H1 (cell line): Measurements from ENCODE around the gene KIAA0319L.

Experiments
- CTCF ChIP-seq, 3 experiments: IDR thresholded peaks; 1 replicate in 2 of 3; 2 replicates in 1 of 3; pipeline versions ENCODE4 v1.5.1 to v1.6.1; 2011; ENCODE audit warnings: low read length in 3 of 3, mild to moderate bottlenecking in 3 of 3, inconsistent platforms in 2 of 3, low read depth in 1 of 3, moderate library complexity in 1 of 3; ENCODE audit not compliant: insufficient read depth in 1 of 3; ENCODE audit errors: control extremely low read depth in 1 of 3
- EP300 ChIP-seq, 2 experiments: IDR thresholded peaks; 1 replicate in 1 of 2; 2 replicates in 1 of 2; pipeline ENCODE4 v1.6.1; 2011 to 2012; ENCODE audit warnings: low read depth in 2 of 2, low read length in 2 of 2, mild to moderate bottlenecking in 2 of 2, borderline replicate concordance in 1 of 2, inconsistent platforms in 1 of 2, moderate library complexity in 1 of 2
- EZH2 ChIP-seq: fragments of 200-600 bp; sonication (generic); IDR thresholded peaks from 2 replicates; pipeline ENCODE4 v1.7.1; 2012; ENCODE audit warnings: low read depth, mild to moderate bottlenecking, moderate library complexity, low read length, inconsistent platforms; ENCODE audit not compliant: severe bottlenecking
- MAX ChIP-seq: IDR thresholded peaks from 2 replicates; pipeline ENCODE4 v1.6.1; 2012; ENCODE audit warnings: inconsistent platforms
- POLR2A ChIP-seq, 2 experiments: IDR thresholded peaks; 1 replicate in 1 of 2; 2 replicates in 1 of 2; pipeline ENCODE4 v1.6.1; 2011; ENCODE audit warnings: low read depth in 2 of 2, low read length in 2 of 2, mild to moderate bottlenecking in 2 of 2; ENCODE audit errors: control extremely low read depth in 1 of 2
- SRF ChIP-seq: IDR thresholded peaks from 2 replicates; pipeline ENCODE4 v1.6.1; 2011; ENCODE audit warnings: mild to moderate bottlenecking, low read depth, low read length, moderate library complexity
- TAF1 ChIP-seq: IDR thresholded peaks from 2 replicates; pipeline ENCODE4 v1.6.1; 2011; ENCODE audit warnings: mild to moderate bottlenecking, low read depth, low read length
- ZNF274 ChIP-seq: IDR thresholded peaks from 2 replicates; pipeline ENCODE4 v1.7.0; 2012; ENCODE audit warnings: low read length, borderline replicate concordance; ENCODE audit errors: extremely low read depth

GRCh38 chr1:35575416-35575958 is 18.3 kb upstream of the KIAA0319L start:
- TF ChIP-seq CTCF (IDR thresholded peaks at IDR 0.05; ENCODE audit: control extremely low read depth in 1 of 3, insufficient read depth in 1 of 3, low read depth in 1 of 3, low read length in 3 of 3) = no peak
- no peak for TF ChIP-seq POLR2A (IDR thresholded peaks at IDR 0.05; ENCODE audit: control extremely low read depth in 1 of 2, low read depth in 2 of 2, low read length in 2 of 2)
- no peak for TF ChIP-seq MAX
- TF ChIP-seq TAF1 = no peak
- no peak for TF ChIP-seq SRF
- no peak for TF ChIP-seq EZH2
- no peak for TF ChIP-seq ZNF274
- no peak for TF ChIP-seq EP300 (IDR thresholded peaks at IDR 0.05; ENCODE audit: borderline replicate concordance in 1 of 2, low read depth in 2 of 2, low read length in 2 of 2)
